NCI-H1417 treated with DMSO at 0.1 percent for 48 hours (cell line): ENCODE results near the gene AOPEP.
"Not testable (repeated sequence)": the region's sequence is repeated elsewhere in the genome, so short reads cannot be mapped to it uniquely, and the experiment has no call there.

Experiments
- DNase-seq: peaks from one replicate; lab custom pipeline; 2025; lab: John Stamatoyannopoulos, UW

The AOPEP gene

GRCh38 chr9:94869415-94869843, 142.9 kb downstream of the AOPEP start:
- no peak for DNase-seq

- DNase-seq: no peak
Observed at GRCh38 chr9:94870465-94870792, 143.9 kb downstream of the AOPEP start.

- no peak for DNase-seq
Observed at GRCh38 chr9:94870793-94871558, 144.5 kb downstream of the AOPEP start.

- no peak for DNase-seq
Observed at GRCh38 chr9:94872083-94872833, 145.8 kb downstream of the AOPEP start.

- DNase-seq: no peak
Observed at GRCh38 chr9:94872891-94873511, 146.5 kb downstream of the AOPEP start.

- no peak for DNase-seq
Observed at GRCh38 chr9:94874316-94874715, 147.8 kb downstream of the AOPEP start.

- no peak for DNase-seq
Observed at GRCh38 chr9:94875300-94876020, 149.0 kb downstream of the AOPEP start.

- not testable (repeated sequence) for DNase-seq
Observed at GRCh38 chr9:94878804-94879203, 152.3 kb downstream of the AOPEP start.

GRCh38 chr9:94879230-94879629, 152.7 kb downstream of the AOPEP start:
- no peak for DNase-seq

- DNase-seq: no peak
Observed at GRCh38 chr9:94881023-94881422, 154.5 kb downstream of the AOPEP start.

- DNase-seq: no peak
Observed at GRCh38 chr9:94881454-94881853, 155.0 kb downstream of the AOPEP start.

GRCh38 chr9:94881940-94882339, 155.4 kb downstream of the AOPEP start:
- DNase-seq: no peak

- DNase-seq: no peak
Observed at GRCh38 chr9:94882966-94883641, 156.6 kb downstream of the AOPEP start.

- DNase-seq: no peak
Observed at GRCh38 chr9:94885854-94886447, 159.5 kb downstream of the AOPEP start.

- DNase-seq: no peak
Observed at GRCh38 chr9:94887721-94888120, 161.2 kb downstream of the AOPEP start.

GRCh38 chr9:94888775-94889174, 162.3 kb downstream of the AOPEP start:
- DNase-seq: no peak

GRCh38 chr9:94889628-94890027, 163.1 kb downstream of the AOPEP start:
- DNase-seq: no peak

- no peak for DNase-seq
Observed at GRCh38 chr9:94891183-94891582, 164.7 kb downstream of the AOPEP start.

- DNase-seq: no peak
Observed at GRCh38 chr9:94892675-94893074, 166.2 kb downstream of the AOPEP start.

GRCh38 chr9:94894094-94894699, 167.7 kb downstream of the AOPEP start:
- no peak for DNase-seq

GRCh38 chr9:94895668-94896067, 169.2 kb downstream of the AOPEP start:
- DNase-seq: no peak
